ENCODE results near the gene DCD.
"Not testable (repeated sequence)": the region's sequence is repeated elsewhere in the genome, so short reads cannot be mapped to it uniquely, and the experiment has no call there.

Gene DCD, protein sequence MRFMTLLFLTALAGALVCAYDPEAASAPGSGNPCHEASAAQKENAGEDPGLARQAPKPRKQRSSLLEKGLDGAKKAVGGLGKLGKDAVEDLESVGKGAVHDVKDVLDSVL

DNA sequence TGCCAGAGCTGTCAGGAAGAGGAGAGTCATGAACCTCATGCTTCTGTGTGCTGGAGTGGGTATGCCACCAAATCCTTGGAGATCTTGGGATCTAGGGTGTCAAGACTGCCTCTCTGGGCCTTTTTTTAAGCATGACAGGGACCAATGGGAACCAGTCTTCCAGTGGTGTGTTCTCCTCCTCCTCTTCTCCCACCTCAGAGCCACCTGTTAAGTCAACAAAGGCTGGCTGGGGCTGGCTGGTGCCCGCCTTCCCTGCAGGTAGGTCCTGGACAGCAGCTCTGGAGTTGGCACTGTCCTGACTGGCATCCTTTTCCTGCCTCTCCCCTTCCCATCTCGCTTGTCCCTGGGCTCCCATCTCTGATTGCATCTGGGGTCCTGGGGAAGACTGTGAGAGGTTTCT, at the start of gene DCD:
DCD (minus strand) TSS at position 101 of the 400 bp plus-strand sequence; CDS start at position 39, 62 bp downstream.
- no peak for DNase-seq

GRCh38 chr12:54697851-54698250, 49.7 kb upstream of the DCD start:
- DNase-seq, result no peak

DNA sequence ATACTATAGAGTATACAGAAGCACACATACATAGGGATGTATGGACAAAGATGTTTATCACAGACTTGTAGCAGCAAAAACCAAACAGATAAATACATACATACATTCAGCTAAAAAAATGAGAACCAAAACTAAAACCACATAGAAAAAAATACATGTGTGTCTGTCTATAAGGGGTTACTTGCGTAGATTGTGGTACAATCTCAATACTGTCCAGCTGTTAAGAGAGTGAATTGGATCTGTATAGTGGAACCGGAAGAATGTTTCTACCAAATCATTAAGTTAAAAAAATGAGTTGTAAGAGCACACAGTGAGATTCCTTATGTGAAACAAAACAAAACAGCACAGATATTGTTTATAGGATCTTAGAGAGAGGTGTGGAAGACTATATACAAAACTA, 44.2 kb upstream of the DCD start:
- DNase-seq, result no peak

DNA sequence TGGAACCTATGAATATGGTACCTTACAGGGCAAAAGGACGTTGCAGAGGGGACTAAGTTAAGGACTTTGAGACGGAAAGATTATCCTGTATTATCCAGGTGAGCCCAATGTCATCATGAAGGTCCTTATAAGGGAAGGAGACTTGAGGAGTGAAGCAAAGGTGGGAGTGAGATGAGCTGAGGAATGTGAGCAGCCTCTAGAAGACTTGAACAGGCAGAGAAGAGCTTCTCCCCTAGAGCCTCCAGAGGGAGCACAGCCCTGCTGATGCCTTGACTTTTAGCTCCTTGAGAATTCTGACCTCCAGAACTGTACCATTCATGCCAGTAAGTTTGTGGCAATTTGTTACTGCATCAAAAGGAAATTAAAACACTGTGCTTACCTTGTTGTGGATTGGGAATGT, 41.8 kb upstream of the DCD start:
- no peak for DNase-seq

DNA sequence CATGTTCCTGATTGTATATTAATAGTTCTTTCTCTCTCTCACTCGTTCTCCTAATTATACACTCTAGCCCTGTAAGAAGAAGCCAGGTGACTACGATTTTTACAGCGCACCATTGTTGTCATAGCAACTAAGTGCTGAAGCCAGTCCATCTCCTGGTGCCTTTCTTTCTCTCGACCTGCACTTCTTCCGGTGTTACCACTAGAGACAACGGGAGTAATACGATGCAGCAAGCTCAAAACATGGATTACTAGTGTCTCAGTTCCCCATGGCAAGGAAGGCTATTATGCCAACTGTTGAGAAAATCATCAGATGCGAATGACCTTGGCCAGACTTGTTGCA, 40.8 kb upstream of the DCD start:
- DNase-seq, result no peak

DNA sequence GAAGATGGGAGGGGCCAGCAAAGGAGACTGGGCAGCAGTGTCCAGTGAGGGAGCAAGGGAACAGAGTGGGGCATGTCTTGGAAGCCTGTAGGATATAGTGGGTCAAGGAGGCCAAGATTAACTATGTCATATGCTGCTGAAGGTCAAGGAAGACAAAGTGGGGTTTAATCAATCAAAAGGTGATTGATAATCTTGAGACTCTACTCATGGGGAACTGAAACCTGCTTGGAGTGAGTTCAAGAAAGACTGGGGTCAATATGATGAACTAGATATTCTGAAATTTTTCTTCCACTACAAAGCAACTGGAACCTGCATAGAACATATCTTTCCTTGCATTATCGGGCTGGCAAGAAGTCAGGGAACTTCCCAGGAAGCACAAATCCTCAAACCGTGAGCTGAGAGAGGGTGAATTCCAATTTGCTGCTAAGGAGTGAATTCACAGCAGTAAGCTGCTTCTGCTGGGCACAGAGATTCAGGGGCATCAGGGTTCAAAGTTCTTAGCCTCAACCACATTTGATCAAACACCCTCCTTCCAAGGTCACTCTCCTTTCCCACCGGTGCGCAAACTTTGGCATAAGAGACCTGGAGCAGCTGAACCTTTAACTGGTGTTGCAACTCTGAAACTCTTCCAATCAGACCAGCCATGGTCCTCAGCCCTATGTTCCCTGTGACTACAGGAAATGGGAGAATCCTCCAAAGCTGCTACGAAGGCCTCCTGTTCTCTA, 40.3 kb upstream of the DCD start:
- DNase-seq, result no peak

DNA sequence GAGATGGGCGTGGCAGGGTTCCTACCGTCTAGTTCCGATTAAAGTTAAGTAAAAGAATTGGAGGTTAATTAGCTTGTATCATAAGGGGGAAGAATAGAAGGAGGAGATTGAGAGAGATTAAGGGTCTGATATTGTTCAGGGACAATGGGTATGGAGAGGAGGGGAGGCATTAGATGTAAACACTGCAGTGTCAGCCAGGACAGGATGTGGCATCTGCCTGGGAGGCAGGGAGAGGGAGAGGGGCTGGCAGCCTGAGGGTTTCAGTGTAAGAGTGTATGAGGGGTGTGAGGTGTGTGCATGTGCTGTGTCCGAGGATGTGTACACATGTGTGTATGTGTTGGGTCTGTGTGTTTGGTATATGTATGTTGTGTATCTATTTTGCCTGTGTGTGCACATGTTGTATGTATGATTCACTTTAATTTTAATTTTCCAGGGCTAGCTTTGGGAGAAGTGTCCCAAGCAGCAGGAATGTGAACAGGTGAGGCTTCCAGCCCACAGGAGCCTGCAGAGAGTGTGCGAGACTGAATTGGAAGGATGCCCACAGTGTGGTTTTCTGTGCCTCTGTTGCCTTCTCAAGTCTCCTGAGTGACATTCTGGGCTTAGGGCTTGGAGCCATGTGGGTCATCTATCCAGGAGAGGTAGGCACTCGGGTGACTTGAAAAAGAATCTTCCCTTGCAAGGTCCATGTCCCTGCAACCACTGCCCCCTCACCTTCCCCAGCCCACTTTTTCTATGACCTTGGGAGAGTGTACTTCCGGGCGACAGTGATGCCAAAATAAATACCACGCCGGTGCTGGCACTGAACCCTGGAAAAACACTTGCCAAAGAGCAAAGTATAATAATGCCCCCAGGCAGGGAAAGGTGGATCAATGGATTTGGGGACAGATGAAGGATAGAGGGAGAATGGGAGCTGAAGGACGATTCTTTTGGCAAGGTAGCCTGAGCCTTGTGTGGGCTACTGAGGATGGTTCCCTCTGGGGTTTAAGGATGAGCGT, 36.8 kb upstream of the DCD start:
- DNase-seq, result no peak

DNA sequence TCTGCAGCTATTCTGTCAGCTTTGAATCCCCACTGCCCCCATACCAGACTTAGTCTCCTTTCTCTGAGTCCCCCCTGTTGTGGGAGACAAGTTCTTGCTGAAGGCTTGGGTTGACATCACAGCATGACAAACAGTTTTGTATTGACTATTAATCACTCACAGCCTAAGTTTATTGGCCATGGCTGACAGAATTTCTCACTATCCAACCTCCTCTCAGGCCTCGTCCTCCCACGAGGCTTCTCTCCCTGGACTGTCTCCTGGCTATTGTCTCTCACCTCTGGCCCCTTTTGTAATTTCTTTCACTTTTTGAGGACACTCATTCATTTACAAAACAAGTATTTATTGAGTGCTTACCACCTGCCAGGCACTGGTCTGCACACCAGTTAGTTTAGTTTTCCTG, 35.2 kb upstream of the DCD start:
- DNase-seq, result no peak

GRCh38 chr12:54682674-54683073, 34.5 kb upstream of the DCD start:
- no peak for DNase-seq

GRCh38 chr12:54680374-54680773, 32.2 kb upstream of the DCD start:
- peak; percentile 25 to 48 for DNase-seq

DNA sequence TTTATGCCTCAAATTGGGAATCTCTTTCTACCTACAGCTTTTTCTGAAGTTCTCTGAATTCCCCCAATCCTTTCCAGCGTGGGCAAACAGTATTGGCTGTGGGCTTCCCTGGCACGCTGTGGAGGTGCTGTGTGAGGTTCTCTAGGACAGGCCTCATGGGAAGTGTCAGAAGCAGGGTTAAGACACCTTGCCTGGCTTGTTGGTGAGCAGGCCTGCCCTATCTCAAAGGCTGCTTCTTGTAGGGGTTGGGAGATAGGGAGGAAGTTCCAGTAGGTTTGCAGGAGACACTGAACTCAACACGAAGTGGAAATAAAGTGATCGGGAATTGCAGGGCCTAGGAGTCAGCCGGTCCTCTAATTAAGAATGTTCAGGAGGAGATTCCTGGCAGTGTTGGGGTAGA, 30.0 kb upstream of the DCD start:
- no peak for DNase-seq

GRCh38 chr12:54667945-54668344, 19.8 kb upstream of the DCD start:
- DNase-seq, result no peak

GRCh38 chr12:54666008-54666407, 17.8 kb upstream of the DCD start:
- DNase-seq, result no peak

- not testable (repeated sequence) for DNase-seq
Observed at GRCh38 chr12:54665022-54665635, 17.0 kb upstream of the DCD start.

DNA sequence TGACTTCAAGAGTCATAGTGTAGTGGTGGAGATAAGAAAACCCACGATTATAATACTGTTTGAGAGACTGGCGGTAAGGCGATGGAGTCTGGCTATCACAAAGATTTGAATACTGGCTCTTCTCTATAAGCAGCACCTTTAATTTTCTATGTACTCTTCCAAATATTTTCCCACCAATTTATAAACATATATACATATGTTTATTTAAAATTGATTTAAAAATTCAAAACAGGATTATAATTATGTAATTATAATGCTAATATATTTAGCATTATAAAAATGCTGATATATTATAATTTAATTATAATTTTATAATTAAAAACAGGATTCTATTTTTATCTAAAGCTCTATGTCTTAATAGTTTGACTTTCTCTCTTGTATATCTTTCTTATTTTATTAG, 15.4 kb upstream of the DCD start:
- DNase-seq, result no peak

GRCh38 chr12:54662026-54662425, 13.9 kb upstream of the DCD start:
- no peak for DNase-seq

- no peak for DNase-seq
Observed at GRCh38 chr12:54661048-54661447, 12.9 kb upstream of the DCD start.

DNA sequence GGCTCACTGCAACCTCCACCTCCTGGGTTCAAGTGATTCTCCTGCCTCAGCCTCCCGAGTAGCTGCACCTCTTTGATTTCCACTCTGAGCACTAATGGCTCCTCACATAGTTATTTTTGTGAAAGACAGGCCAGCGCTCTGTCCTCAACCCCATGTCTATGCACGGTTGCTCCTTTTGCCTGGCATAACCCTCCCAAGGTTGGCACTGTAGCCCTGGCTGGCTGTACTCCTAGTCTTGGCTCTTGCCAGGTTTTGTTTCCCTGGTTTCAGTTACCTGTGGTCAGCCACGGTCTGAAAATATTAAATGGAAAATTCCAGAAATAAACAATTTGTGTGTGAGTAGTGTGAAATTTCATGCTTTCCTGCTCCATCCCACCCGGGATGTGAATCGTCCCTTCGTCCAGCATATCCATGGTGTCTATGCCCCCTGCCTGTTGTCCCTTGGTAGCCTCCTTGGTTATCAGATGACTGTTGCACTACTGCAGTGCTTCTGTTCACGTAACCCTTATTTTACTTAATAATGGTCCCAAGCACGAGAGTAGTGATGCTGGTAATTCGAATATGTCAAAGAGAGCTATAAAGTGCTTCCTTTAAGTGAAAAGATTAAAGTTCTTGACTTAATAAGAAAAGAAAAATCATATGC, 12.3 kb upstream of the DCD start:
- no peak for DNase-seq

GRCh38 chr12:54658306-54659264, 10.4 kb upstream of the DCD start:
- peak; percentile 58 to 64 for DNase-seq

DNA sequence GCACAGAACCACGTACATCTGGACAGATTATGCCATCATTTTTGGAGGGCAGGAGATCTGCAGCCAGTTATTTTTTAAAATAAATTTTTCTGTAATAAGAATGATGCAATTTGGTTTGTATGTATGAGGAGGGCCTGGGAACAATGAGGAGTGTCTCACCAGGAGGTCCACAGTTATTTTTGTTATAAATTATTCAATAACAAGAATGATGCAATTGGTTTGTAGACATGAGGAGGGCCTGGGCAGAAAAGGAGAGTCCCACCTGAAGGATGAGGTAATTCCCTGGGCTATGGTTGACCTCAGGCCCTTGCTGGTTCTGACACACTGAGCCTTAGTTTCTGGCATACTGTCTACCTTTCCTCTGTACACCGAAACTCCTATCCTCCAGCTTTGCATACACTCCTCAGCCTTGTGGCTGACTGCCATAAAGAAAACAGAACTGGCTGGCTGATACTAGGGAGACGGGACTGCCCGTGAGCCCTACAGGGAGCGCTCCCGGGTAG, 9.0 kb upstream of the DCD start:
- DNase-seq, result no peak

DNA sequence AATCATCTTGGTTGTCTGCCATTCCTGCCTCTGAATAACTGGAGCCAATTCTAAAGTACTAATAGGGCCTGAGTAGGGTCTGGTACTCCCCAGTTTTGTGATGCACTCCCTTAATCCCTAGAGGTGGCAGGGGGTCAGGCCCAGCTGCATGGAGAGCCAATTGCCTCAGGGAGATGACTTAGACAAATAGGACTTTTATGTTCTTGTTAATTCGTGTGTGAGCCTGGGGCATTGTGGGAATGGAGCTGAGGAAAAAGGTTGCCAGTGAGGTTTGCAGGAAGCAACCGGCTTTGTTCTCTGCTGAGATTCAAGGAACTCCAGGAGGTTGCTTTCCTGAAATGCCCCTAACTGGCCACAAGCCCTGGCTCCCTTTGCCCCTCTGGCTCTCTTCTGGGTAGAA, 6.8 kb upstream of the DCD start:
- DNase-seq, result no peak

GRCh38 chr12:54653025-54653424, 4.9 kb upstream of the DCD start:
- DNase-seq, result no peak
